Adipocyte (in vitro differentiated cells): Measurements from ENCODE around the gene SLX9.

ENCODE experiments used
- DNase-seq: peaks from one replicate; pipeline ENCODE4 v3.0.0-alpha.2; 2015; ENCODE audit warnings: low read depth
- H3K27me3 ChIP-seq: replicated peaks from 2 replicates; pipeline ENCODE4 v1.7.0; 2013; ENCODE audit warnings: mild to moderate bottlenecking, low read length, moderate library complexity; ENCODE audit not compliant: control insufficient read depth, insufficient read depth
- H3K36me3 ChIP-seq: 2 replicates; pipeline ENCODE4 v1.7.0; 2013; ENCODE audit warnings: low read length, mild to moderate bottlenecking, moderate library complexity; ENCODE audit not compliant: control insufficient read depth, insufficient read depth, severe bottlenecking
- H3K4me1 ChIP-seq: 2 replicates; pipeline ENCODE4 v1.7.0; 2013; ENCODE audit warnings: mild to moderate bottlenecking, low read length, moderate library complexity; ENCODE audit not compliant: control insufficient read depth, insufficient read depth
- H3K4me3 ChIP-seq: 2 replicates; pipeline ENCODE4 v1.7.0; 2013; ENCODE audit warnings: mild to moderate bottlenecking, low read length, moderate library complexity
- H3K9ac ChIP-seq: 2 replicates; pipeline ENCODE4 v1.7.0; 2013; ENCODE audit warnings: mild to moderate bottlenecking, low read length, moderate library complexity
- H3K9me3 ChIP-seq: 2 replicates; pipeline ENCODE4 v1.7.0; 2013; ENCODE audit warnings: mild to moderate bottlenecking, low read length, moderate library complexity; ENCODE audit not compliant: control insufficient read depth

SLX9 gene

DNA sequence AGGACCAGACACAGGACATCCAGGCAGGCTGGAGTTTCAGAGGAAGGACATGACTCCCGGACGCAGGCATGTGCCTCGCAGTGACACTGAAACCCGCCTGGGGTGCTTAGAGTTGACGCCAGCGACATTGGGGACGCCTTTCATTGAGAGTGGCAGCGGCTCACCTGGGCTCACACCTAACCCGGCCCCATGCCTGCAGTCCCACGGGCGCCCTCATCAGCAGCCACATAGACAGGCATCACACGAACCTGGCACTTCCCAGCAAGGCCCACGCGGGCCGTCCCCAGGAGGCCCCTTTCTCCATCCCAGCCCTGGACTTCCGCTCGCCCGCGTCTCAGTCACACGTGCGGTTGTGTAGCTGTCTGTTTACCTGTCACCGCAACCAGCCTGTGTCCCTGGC lies 36.1 kb upstream of the SLX9 start:
- H3K4me3 ChIP-seq = no peak overlapping the region

DNA sequence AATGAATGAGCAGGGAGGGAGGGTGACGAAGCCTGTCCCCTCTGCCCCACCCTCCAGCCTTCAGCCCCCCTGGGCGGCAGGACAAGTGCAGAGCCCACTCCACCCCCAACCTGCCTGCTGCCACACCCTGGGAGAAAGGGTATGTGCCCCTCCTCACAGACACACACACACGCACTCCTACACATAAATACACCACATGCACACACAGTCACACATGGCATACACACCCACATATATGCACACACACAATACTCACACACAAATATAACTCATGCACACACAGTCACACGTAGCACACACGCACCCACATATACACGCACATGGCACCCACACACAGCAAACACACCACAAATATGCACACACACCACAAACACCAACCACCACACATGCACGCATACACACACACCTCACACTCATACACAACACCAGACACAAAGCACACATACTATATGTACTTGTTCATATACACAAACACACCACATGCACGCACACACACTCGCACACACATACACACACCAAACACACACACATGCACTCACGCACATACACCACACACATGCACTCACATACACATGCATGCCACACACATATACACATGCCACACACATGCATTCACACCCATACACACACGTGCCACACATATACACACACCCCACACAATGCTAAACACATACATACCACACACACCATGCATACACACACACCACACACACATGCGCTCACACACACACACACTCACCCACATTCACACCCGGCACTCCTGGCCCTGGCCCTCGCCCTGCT lies 35.5 kb upstream of the SLX9 start:
- DNase-seq = no peak
- peaks cover 12% of the 10 kb centered on the region for H3K4me1 ChIP-seq
- H3K4me3 ChIP-seq = no peak overlapping the region
- peaks cover 53% of the 10 kb centered on the region for H3K27me3 ChIP-seq
- no peaks in the 10 kb centered on the region for H3K9me3 ChIP-seq
- no peaks in the 10 kb centered on the region for H3K36me3 ChIP-seq
- no peak overlapping the region for H3K9ac ChIP-seq

More for the DNA sequence above, 36.1 kb upstream of the SLX9 start:
- peaks cover 10% of the 10 kb centered on the region for H3K4me1 ChIP-seq
- H3K27me3 ChIP-seq = peaks cover 53% of the 10 kb centered on the region
- no peaks in the 10 kb centered on the region for H3K9me3 ChIP-seq
- H3K9ac ChIP-seq = no peak overlapping the region
- H3K36me3 ChIP-seq = no peaks in the 10 kb centered on the region
- DNase-seq = no peak

DNA sequence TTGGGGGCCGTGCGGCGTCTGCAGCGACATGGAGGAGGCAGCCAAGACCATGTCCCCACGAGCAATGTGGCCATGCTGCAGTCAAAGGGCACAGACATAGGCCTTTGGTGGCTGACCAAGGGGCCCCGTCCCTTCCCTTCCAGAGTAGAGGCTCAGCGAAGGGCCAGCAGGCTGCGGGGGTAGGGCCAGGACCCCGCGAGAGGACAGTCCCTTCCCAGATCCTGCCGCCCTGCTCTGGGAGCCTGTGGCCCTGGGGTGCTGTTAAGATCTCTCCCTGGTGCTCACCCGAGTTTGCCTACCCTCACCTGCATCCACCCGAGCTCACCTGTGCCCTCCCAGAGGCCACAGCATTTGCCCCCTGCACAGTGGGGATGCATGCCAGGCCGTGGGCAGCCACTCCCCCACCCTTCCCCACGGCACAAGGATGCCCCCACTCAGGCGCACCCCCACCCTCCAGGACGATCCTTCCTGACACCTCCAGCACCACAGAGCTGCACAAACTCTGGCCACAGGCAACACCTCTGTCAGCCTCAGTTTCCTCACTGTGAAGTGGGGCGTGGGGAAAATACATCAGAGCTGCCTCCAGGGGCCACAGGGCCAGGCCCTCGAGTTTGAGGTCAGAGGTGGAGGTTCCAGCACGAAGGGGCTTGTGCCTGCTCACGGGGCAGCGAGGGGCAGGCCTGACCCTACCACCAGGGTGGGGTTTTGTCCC lies 34.7 kb upstream of the SLX9 start:
- no peak for DNase-seq
- Histone ChIP-seq H3K9ac (no peak overlapping the region), H3K4me1 (peaks cover 12% of the 10 kb centered on the region), H3K4me3 (no peak overlapping the region), H3K27me3 (peaks cover 54% of the 10 kb centered on the region), H3K36me3 (no peaks in the 10 kb centered on the region), H3K9me3 (no peaks in the 10 kb centered on the region)

DNA sequence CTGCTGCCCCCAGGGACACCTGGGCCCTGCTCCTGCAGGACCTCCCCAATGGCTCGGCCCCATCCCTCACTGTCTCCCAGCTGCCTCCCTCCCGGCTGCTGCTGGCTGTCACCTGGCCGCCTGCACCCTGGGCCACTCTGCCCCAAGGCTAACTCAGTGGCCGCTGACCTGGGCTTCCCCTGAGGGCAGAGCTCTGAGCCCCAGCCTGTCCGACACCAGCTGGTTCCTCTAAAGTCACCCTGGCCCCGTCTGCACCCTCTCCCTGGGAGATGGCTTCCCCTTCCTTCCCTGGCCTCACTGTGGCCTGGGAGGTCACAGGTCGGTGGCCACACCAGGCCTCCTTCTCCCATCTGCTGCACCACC lies 34.1 kb upstream of the SLX9 start:
- no peak overlapping the region for H3K4me3 ChIP-seq
- peaks cover 12% of the 10 kb centered on the region for H3K4me1 ChIP-seq
- no peaks in the 10 kb centered on the region for H3K9me3 ChIP-seq
- no peak for DNase-seq
- H3K9ac ChIP-seq = no peak overlapping the region
- no peaks in the 10 kb centered on the region for H3K36me3 ChIP-seq
- peaks cover 51% of the 10 kb centered on the region for H3K27me3 ChIP-seq

DNA sequence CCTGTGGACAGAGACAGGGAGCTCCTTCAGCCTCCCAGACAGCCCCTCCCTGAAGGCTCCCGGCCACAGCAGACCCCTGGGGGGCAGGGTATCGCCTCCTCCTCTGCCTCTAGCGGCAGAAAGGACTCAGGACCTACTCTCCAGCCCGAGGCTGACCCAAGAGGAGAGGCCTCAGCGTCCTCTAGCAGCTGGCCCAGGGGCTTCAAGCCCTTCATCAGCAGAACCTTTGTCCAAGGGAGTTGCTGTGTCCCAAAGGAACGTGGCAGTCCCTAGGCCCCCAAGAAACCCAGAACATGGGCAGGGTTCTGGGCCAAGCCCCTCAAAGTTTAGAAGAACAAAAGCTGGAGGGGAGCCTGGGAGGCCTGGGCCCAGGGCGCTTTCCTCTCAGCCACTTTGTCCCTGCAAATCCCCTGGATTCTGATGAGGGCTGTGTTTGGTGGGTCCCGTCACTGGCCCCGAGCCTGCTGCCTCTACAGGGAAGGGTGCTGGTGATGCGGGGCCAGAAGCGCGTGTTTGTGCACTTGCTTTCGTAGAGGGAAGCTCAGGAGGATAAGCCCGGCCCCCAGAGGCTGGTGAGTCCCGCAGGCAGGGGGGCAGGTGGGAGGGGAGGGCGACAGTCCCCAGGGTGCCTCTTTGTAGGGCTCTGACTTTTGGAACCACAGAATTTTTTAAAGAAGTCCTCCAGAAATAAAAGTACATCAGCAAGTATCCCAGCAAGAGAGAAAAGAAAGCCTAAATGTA lies 32.4 kb upstream of the SLX9 start:
- Histone ChIP-seq H3K9me3 (no peaks in the 10 kb centered on the region), H3K4me3 (no peak overlapping the region), H3K36me3 (no peaks in the 10 kb centered on the region), H3K9ac (no peak overlapping the region), H3K4me1 (peaks cover 20% of the 10 kb centered on the region), H3K27me3 (peaks cover 42% of the 10 kb centered on the region)
- DNase-seq = no peak

DNA sequence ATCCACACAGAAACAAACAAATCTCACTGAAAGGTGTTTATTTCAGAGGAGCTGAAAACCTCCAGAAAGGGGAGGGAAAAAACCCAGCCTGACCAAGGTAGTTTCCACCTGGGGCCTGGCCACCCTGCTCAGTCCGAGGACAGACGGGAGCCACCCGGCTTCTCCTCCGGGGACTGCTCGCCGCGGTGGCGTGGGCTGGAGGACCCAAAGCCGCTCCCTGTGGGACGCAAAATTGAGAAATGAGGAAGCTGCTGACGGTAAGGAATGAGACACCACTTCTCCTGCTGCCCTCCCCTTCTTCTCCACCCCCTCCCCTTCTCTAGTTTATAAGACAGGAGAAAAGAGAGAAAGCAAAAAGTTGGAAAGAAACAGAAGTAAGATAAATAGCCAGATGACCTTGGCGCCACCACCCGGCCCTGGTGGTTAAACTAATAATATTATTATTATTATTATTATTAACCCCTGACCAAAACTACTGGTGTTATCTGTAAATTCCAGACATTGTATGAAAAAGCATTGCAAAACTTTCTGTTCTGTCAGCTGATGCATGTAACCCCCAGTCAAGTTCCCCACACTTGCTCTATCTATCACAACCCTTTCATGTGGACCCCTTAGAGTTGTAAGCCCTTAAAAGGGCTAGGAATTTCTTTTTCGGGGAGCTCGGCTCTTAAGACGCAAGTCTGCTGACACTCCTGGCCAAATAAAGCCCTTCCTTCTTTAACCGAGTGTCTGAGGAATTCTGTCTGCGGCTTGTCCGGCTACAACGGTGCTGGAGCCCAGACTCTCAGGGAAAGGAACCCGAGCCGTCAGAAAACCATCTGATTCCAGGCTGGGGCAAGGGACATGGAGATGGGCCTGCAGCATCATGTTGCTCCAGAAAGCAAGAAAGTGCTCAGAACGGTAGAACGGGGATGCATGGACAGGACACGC lies 31.6 kb upstream of the SLX9 start:
- Histone ChIP-seq H3K9me3 (no peaks in the 10 kb centered on the region), H3K4me3 (peak overlapping the region; percentile 47), H3K9ac (peak overlapping the region; percentile 39), H3K36me3 (no peaks in the 10 kb centered on the region), H3K4me1 (peaks cover 20% of the 10 kb centered on the region), H3K27me3 (peaks cover 42% of the 10 kb centered on the region)
- no peak for DNase-seq

DNA sequence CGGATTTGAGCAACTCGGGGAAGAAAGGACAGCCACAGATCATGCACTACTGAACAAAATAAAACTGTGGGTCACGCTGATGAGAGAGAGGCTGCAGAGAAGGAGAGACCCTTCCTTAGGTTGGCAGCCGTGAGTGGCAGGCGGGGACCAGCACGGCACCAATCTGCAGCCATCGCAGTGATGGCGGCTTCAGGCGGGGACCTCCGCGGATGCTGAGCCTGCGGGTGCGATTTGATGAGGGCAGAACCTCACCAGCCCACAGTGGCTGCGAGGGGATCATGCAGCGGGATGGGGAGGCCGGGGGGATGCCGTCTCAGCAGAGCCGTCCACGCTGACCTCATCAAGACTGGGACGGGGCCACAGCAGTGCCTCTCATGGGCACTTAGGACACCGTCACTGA lies 30.9 kb upstream of the SLX9 start:
- H3K27me3 ChIP-seq = peaks cover 35% of the 10 kb centered on the region
- no peak for DNase-seq

DNA sequence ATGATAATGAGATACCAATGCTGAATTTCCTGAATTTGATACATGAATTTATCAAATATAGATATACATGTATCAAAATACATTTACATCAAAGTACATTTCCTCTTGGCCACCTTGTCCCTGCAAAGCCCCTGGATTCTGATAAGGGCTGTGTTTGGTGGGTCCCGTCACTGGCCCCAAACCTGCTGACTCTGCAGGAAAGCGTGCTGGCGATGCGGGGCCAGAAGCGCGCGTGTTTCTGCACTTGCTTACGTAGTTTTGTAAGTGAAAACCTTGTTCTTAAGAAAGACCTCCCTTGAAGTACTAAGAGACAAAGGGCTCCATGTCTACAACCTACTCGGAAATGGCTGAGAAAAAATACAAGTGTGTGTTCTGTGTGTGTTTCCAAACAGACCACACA lies 30.1 kb upstream of the SLX9 start:
- H3K36me3 ChIP-seq = no peaks in the 10 kb centered on the region
- H3K4me1 ChIP-seq = peaks cover 20% of the 10 kb centered on the region
- DNase-seq = no peak
- no peak overlapping the region for H3K9ac ChIP-seq
- H3K27me3 ChIP-seq = peaks cover 30% of the 10 kb centered on the region
- H3K4me3 ChIP-seq = no peak overlapping the region
- H3K9me3 ChIP-seq = no peaks in the 10 kb centered on the region

More for the DNA sequence above, 30.9 kb upstream of the SLX9 start:
- Histone ChIP-seq H3K9me3 (no peaks in the 10 kb centered on the region), H3K36me3 (no peaks in the 10 kb centered on the region), H3K9ac (peak overlapping the region; percentile 39), H3K4me1 (peaks cover 20% of the 10 kb centered on the region), H3K4me3 (no peak overlapping the region)

- peaks cover 30% of the 10 kb centered on the region for H3K27me3 ChIP-seq
- H3K9ac ChIP-seq = no peak overlapping the region
- H3K9me3 ChIP-seq = no peaks in the 10 kb centered on the region
- DNase-seq = no peak
- H3K4me1 ChIP-seq = peaks cover 20% of the 10 kb centered on the region
- H3K36me3 ChIP-seq = no peaks in the 10 kb centered on the region
- no peak overlapping the region for H3K4me3 ChIP-seq
Measured at GRCh38 chr21:44910229-44911067, 29.4 kb upstream of the SLX9 start.

GRCh38 chr21:44911068-44911383 lies 28.8 kb upstream of the SLX9 start:
- H3K9ac ChIP-seq = no peak overlapping the region
- H3K9me3 ChIP-seq = no peaks in the 10 kb centered on the region
- H3K4me3 ChIP-seq = no peak overlapping the region
- no peak for DNase-seq
- H3K4me1 ChIP-seq = peaks cover 20% of the 10 kb centered on the region
- no peaks in the 10 kb centered on the region for H3K36me3 ChIP-seq
- H3K27me3 ChIP-seq = peaks cover 30% of the 10 kb centered on the region
